Bronchial epithelial cell (primary cell): ENCODE measurements around the gene NT5E. TPM values are rescaled to one million over a fixed set of nuclear protein-coding genes. Genes with fewer than 3 reads are reported as not detected.
A peak's percentile ranks its signal among the peaks of the same experiment; 100 is the strongest.

ENCODE experiments used
- DNase-seq: peaks from one replicate; pipeline ENCODE4 v3.0.0-alpha.2; 2010; ENCODE audit warnings: low read depth
- FAIRE-seq: peaks from 2 replicates; lab custom pipeline; 2011; peaks lifted over from hg19 to GRCh38; lab: Jason Lieb, UNC
- H3K27me3 ChIP-seq: 2 replicates; pipeline ENCODE4 v1.5.1; 2011; ENCODE audit warnings: low read length; ENCODE audit not compliant: control insufficient read depth, insufficient read depth
- H3K36me3 ChIP-seq: 2 replicates; pipeline ENCODE4 v1.5.1; 2011; ENCODE audit warnings: low read length; ENCODE audit not compliant: control insufficient read depth, insufficient read depth
- H3K4me3 ChIP-seq: 2 replicates; pipeline ENCODE4 v1.5.1; 2011; ENCODE audit warnings: mild to moderate bottlenecking, low read depth, low read length, control low read depth
- CTCF ChIP-seq: IDR thresholded peaks from 2 replicates; pipeline ENCODE4 v1.5.1; 2011; ENCODE audit warnings: mild to moderate bottlenecking, moderate library complexity, low read length, control low read depth, inconsistent platforms; ENCODE audit not compliant: insufficient read depth, severe bottlenecking
- total RNA-seq: library from RNA; depleted of rRNA; stranded (reverse); fragments of >200 nt; gene quantifications from 2 replicates; pipeline ENCODE4 v1.2.1, GENCODE V29; 2014

Gene NT5E
- total RNA-seq, 1 donor from 2014 or later: 71.1 TPM

- H3K36me3 ChIP-seq: peaks cover 2% of the 10 kb centered on the region
- FAIRE-seq (no peak), DNase-seq (no peak)
Observed at GRCh38 chr6:85473748-85474147, 23.9 kb downstream of the NT5E start.

GRCh38 chr6:85476532-85476931, 26.6 kb downstream of the NT5E start:
- Histone ChIP-seq H3K27me3 (no peaks in the 10 kb centered on the region), H3K36me3 (peaks cover 2% of the 10 kb centered on the region), H3K4me3 (no peak overlapping the region)
- FAIRE-seq (no peak), DNase-seq (no peak)
- no peak for TF ChIP-seq CTCF

More at GRCh38 chr6:85473748-85474147, 23.9 kb downstream of the NT5E start:
- Histone ChIP-seq H3K4me3 (no peak overlapping the region), H3K27me3 (no peaks in the 10 kb centered on the region)
- no peak for TF ChIP-seq CTCF

- no peak for TF ChIP-seq CTCF
- no peaks in the 10 kb centered on the region for H3K27me3 ChIP-seq
- no peak for DNase-seq
- FAIRE-seq: no peak
- H3K36me3 ChIP-seq: peaks cover 2% of the 10 kb centered on the region
- no peak overlapping the region for H3K4me3 ChIP-seq
Observed at GRCh38 chr6:85479208-85479607, 29.3 kb downstream of the NT5E start.

GRCh38 chr6:85482206-85482904, 32.5 kb downstream of the NT5E start:
- no peaks in the 10 kb centered on the region for H3K27me3 ChIP-seq
- no peak overlapping the region for H3K4me3 ChIP-seq
- TF ChIP-seq CTCF: no peak
- FAIRE-seq: no peak
- peaks cover under 1% of the 10 kb centered on the region for H3K36me3 ChIP-seq
- DNase-seq: no peak

GRCh38 chr6:85482905-85483700, 33.2 kb downstream of the NT5E start:
- peak; percentile 90 for TF ChIP-seq CTCF
- Histone ChIP-seq H3K4me3 (no peak overlapping the region), H3K36me3 (peaks cover 1% of the 10 kb centered on the region), H3K27me3 (no peaks in the 10 kb centered on the region)
- DNase-seq: peak; percentile 44
- FAIRE-seq: no peak
